SH-SY5Y (cell line): Measurements from ENCODE around the gene CCR2.

ENCODE experiments used
- GATA2 ChIP-seq: IDR thresholded peaks from 2 replicates; pipeline ENCODE4 v1.6.1; 2011; ENCODE audit warnings: mild to moderate bottlenecking, low read depth, low read length
- GATA3 ChIP-seq: IDR thresholded peaks from 2 replicates; pipeline ENCODE4 v1.6.1; 2011; ENCODE audit warnings: low read depth, mild to moderate bottlenecking, low read length, moderate library complexity

DNA sequence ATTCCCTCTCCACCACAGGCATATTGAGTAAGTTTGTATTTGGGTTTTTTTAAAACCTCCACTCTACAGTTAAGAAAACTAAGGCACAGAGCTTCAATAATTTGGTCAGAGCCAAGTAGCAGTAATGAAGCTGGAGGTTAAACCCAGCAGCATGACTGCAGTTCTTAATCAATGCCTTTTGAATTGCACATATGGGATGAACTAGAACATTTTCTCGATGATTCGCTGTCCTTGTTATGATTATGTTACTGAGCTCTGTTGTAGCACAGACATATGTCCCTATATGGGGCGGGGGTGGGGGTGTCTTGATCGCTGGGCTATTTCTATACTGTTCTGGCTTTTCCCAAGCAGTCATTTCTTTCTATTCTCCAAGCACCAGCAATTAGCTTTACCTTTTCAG lies 15.2 kb downstream of the CCR2 start:
- no peak for TF ChIP-seq GATA2
- no peak for TF ChIP-seq GATA3
